PFSK-1 (cell line): Measurements from ENCODE around the gene HES3.

Source experiments
- FOXP2 ChIP-seq: optimal IDR thresholded peaks from 2 replicates; pipeline ENCODE3; 2011; ENCODE audit warnings: borderline replicate concordance, control low read depth, inconsistent platforms; ENCODE audit not compliant: insufficient read depth; ENCODE audit errors: extremely low read length, extremely low read depth
- POLR2AphosphoS5 ChIP-seq: IDR thresholded peaks from 2 replicates; pipeline ENCODE4 v1.6.1; 2012; ENCODE audit warnings: low read depth, mild to moderate bottlenecking, control low read depth, low read length, moderate library complexity
- REST ChIP-seq, 2 experiments: IDR thresholded peaks; 2 replicates each; pipeline versions ENCODE4 v1.6.1 to v1.8.0; 2011 to 2012; ENCODE audit warnings: low read depth in 2 of 2, low read length in 2 of 2, control low read depth in 1 of 2, inconsistent platforms in 1 of 2, mild to moderate bottlenecking in 1 of 2, moderate library complexity in 1 of 2; ENCODE audit not compliant: insufficient read depth in 1 of 2
- SIN3A ChIP-seq: IDR thresholded peaks from 2 replicates; pipeline ENCODE4 v1.6.1; 2012; ENCODE audit warnings: mild to moderate bottlenecking, low read length, moderate library complexity, borderline replicate concordance; ENCODE audit not compliant: insufficient read depth
- TAF1 ChIP-seq: IDR thresholded peaks from 2 replicates; pipeline ENCODE4 v1.6.1; 2012; ENCODE audit warnings: low read length, control low read depth, borderline replicate concordance; ENCODE audit not compliant: insufficient read depth

HES3 gene

GRCh38 chr1:6251233-6251632 is 7.3 kb downstream of the HES3 start:
- no peak for TF ChIP-seq FOXP2
- no peak for TF ChIP-seq REST (IDR thresholded peaks at IDR 0.05; ENCODE audit: insufficient read depth in 1 of 2, low read depth in 2 of 2, low read length in 2 of 2)
- no peak for TF ChIP-seq SIN3A
- TF ChIP-seq TAF1 = no peak
- no peak for TF ChIP-seq POLR2AphosphoS5

GRCh38 chr1:6251681-6252373 is 7.8 kb downstream of the HES3 start:
- no peak for TF ChIP-seq REST (IDR thresholded peaks at IDR 0.05; ENCODE audit: insufficient read depth in 1 of 2, low read depth in 2 of 2, low read length in 2 of 2)

GRCh38 chr1:6252374-6252710 is 8.4 kb downstream of the HES3 start:
- TF ChIP-seq REST (IDR thresholded peaks at IDR 0.05; ENCODE audit: insufficient read depth in 1 of 2, low read depth in 2 of 2, low read length in 2 of 2) = no peak
- TF ChIP-seq SIN3A = no peak
- no peak for TF ChIP-seq POLR2AphosphoS5
- TF ChIP-seq FOXP2 = no peak
- TF ChIP-seq TAF1 = no peak

GRCh38 chr1:6253380-6253779 is 9.4 kb downstream of the HES3 start:
- TF ChIP-seq FOXP2 (no peak), POLR2AphosphoS5 (no peak), TAF1 (no peak), SIN3A (no peak)

- no peak for TF ChIP-seq TAF1
- no peak for TF ChIP-seq REST (IDR thresholded peaks at IDR 0.05; ENCODE audit: insufficient read depth in 1 of 2, low read depth in 2 of 2, low read length in 2 of 2)
- no peak for TF ChIP-seq POLR2AphosphoS5
- TF ChIP-seq FOXP2 = no peak
- TF ChIP-seq SIN3A = no peak
These were observed 10.7 kb downstream of the HES3 start for GRCh38 chr1:6254691-6255090.
